Left lung (tissue), 10 donors: Measurements from ENCODE around the gene RMND5A. TPM values are rescaled to one million over a fixed set of nuclear protein-coding genes. Genes with fewer than 3 reads are reported as not detected.

Experiments
- ATAC-seq: fragments of 200-7000 bp; cut with Tn5 transposase; one replicate; pipeline ENCODE4 v1.9.1; 2020; ENCODE audit warnings: moderate library complexity
- DNase-seq, 4 donors: peaks; one replicate each; pipeline ENCODE4 v3.0.0-alpha.2; 2013 to 2020
- H3K27ac ChIP-seq, 2 donors: fragments of 200-600 bp; sonication (generic) in 1 of 2; one replicate each; pipeline versions ENCODE4 v1.5.0 to v1.8.0; 2020 to 2021
- H3K27me3 ChIP-seq, 2 donors: fragments of 200-600 bp; sonication (generic) in 1 of 2; one replicate each; pipeline versions ENCODE4 v1.5.0 to v1.8.0; 2020 to 2021
- H3K36me3 ChIP-seq, 2 donors: fragments of 200-600 bp; sonication (generic) in 1 of 2; one replicate each; pipeline versions ENCODE4 v1.5.0 to v1.8.0; 2020 to 2021
- H3K4me1 ChIP-seq, 2 donors: fragments of 200-600 bp; one replicate each; pipeline ENCODE4 v1.8.0; 2021
- H3K4me3 ChIP-seq, 2 donors: fragments of 200-600 bp; sonication (generic) in 1 of 2; one replicate each; pipeline versions ENCODE4 v1.5.0 to v1.8.0; 2020 to 2021; ENCODE audit warnings: mild to moderate bottlenecking in 1 of 2
- H3K9me3 ChIP-seq, 2 donors: fragments of 200-600 bp; sonication (generic) in 1 of 2; one replicate each; pipeline versions ENCODE4 v1.5.0 to v1.8.0; 2020 to 2021
- intact Hi-C, 2 donors: fragments of 100-400 bp; cut with DNase I; formaldehyde crosslinking; loops; one replicate each; pipeline versions ENCODE4 v1.11.2 to v1.14.2; 2022
- polyA plus RNA-seq, 6 donors: library from polyadenylated mRNA; unstranded; fragments of 120-200 nt; gene quantifications; one replicate each; pipeline ENCODE4 v1.2.1, GENCODE V29; 2013; ENCODE audit not compliant: insufficient read length in 6 of 6
- total RNA-seq, 2 donors: library from RNA; stranded (reverse); fragmentation: NEBNext Ultra II Directional; extraction: Animal tissue kit (Norgen Biotek cat#: 25700); gene quantifications; one replicate each; pipeline ENCODE4 v1.2.1, GENCODE V29; 2021
- TF ChIP-seq, protein P1 (sequence below), 2 donors: fragments of 200-600 bp; sonication (generic) in 1 of 2; IDR thresholded peaks; one replicate each; pipeline versions ENCODE4 v1.5.0 to v1.8.0; 2021; ENCODE audit warnings: antibody characterized with exemption in 2 of 2
- donor health status: DM: no; HTN: yes; CAD: no.
- donor health status: DM: no; HTN: no; CAD: no.

The RMND5A gene
- total and polyA plus RNA-seq, 8 donors, result 25.4 to 56.3 (median 52.2) TPM

DNA sequence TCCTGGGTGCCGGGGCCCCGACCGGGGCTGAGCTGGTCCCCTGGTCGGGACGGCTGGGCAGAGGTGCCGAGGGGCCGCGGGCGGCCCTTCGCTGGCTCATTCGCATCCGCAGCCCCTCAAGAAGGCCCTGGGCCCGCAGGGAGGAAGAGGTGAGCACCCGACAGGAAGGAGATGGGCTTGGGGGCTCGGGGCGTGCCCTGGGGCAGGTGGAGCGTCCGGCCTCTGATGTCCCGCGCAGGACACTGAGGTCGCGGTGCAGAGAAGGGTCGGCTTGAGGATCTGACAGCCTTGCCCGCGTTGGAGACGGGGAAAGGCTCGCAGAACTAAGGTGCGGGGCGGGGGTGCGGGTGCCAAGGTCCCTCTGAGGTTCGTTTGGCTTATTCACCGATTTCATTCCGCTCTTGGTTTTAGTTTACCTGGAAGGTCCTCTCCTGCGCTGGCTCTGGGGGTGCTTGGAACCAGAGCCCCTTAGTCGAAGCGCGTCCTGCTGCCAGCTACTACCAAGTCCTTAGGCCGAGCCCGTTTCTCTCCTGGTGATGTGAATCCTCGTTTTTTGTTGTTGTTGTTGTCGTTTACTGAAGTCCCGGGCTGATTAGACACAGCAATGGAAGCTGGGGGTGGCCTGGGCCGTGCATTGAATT, 89.5 kb downstream of the RMND5A start:
- no peak for ATAC-seq
- TF ChIP-seq, protein P1, sequence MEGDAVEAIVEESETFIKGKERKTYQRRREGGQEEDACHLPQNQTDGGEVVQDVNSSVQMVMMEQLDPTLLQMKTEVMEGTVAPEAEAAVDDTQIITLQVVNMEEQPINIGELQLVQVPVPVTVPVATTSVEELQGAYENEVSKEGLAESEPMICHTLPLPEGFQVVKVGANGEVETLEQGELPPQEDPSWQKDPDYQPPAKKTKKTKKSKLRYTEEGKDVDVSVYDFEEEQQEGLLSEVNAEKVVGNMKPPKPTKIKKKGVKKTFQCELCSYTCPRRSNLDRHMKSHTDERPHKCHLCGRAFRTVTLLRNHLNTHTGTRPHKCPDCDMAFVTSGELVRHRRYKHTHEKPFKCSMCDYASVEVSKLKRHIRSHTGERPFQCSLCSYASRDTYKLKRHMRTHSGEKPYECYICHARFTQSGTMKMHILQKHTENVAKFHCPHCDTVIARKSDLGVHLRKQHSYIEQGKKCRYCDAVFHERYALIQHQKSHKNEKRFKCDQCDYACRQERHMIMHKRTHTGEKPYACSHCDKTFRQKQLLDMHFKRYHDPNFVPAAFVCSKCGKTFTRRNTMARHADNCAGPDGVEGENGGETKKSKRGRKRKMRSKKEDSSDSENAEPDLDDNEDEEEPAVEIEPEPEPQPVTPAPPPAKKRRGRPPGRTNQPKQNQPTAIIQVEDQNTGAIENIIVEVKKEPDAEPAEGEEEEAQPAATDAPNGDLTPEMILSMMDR (IDR thresholded peaks at IDR 0.05), result no peak
- Histone ChIP-seq H3K27me3 (peaks cover 28 to 76% of the 10 kb centered on the region in 2 donors), H3K27ac (no peak overlapping the region), H3K4me3 (peak overlapping the region in 1 of 2 donors; percentile 2), H3K4me1 (peaks cover 4 to 30% of the 10 kb centered on the region in 2 donors), H3K36me3 (no peaks in the 10 kb centered on the region), H3K9me3 (no peaks in the 10 kb centered on the region)
- intact Hi-C loops, result no loop called here
- DNase-seq, result peak in 1 of 4 donors; percentile 82

DNA sequence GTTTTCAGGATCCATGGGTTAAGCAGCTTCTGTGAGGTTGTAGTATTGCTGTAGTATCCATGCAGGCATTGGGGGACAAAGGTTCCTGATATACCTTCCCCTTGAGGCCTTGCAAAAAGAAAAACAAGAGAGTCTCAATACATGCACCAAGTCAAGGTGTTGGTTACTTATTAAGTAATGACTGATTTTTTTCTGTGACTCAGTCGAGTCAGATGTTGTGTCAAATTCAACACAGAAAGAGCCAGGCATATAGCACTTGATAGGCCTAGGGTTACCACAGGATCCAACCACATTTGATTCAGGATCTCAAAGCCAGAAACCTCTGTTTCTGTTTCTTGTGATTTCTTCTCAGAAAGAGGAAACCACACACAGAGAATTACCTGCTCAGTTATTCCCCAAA, 95.5 kb downstream of the RMND5A start:
- Histone ChIP-seq H3K9me3 (no peaks in the 10 kb centered on the region), H3K4me1 (no peaks in the 10 kb centered on the region), H3K36me3 (no peaks in the 10 kb centered on the region), H3K27me3 (peaks cover 6 to 21% of the 10 kb centered on the region in 2 donors), H3K4me3 (no peak overlapping the region), H3K27ac (no peak overlapping the region)
- no peak for ATAC-seq
- no peak for DNase-seq
- TF ChIP-seq, protein P1 (IDR thresholded peaks at IDR 0.05), result no peak
- intact Hi-C loops, result no loop called here

DNA sequence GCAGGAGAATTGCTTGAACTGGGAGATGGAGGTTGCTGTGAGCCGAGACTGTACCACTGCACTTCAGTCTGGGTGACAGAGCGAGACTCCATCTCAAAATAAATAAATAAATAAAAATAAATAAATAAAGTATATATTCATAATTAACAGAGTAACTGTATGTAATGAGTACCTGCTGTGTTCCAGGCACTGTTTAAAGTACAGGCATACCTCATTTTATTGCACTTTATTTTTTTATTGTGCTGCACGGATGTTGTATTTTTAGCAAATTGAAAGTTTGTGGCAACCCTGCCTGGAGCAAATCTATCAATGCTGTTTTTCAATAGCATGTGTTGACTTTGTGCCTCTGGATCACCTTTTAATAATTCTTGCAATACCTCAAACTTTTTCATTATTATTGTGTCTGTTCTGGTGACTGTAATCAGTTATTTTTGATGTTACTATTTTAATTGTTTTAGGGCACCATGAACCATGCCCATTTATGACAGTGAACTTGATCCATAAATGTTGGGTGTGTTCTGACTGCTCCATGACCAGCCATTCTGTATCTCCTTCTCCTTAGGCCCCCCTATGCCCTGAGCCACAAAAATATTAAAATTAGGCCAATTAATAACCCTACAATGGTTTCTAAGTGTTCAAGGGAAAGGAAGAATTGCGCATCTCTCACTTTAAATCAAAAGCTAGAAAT, 98.2 kb downstream of the RMND5A start:
- ATAC-seq, result no peak
- H3K4me3 ChIP-seq, result no peak overlapping the region
- TF ChIP-seq, protein P1 (IDR thresholded peaks at IDR 0.05), result no peak
- no peaks in the 10 kb centered on the region for H3K36me3 ChIP-seq
- peaks cover 0 to 17% of the 10 kb centered on the region in 2 donors for H3K9me3 ChIP-seq
- no peak overlapping the region for H3K27ac ChIP-seq
- no peak for DNase-seq
- intact Hi-C loops, result no loop called here
- no peaks in the 10 kb centered on the region for H3K27me3 ChIP-seq
- H3K4me1 ChIP-seq, result no peaks in the 10 kb centered on the region

DNA sequence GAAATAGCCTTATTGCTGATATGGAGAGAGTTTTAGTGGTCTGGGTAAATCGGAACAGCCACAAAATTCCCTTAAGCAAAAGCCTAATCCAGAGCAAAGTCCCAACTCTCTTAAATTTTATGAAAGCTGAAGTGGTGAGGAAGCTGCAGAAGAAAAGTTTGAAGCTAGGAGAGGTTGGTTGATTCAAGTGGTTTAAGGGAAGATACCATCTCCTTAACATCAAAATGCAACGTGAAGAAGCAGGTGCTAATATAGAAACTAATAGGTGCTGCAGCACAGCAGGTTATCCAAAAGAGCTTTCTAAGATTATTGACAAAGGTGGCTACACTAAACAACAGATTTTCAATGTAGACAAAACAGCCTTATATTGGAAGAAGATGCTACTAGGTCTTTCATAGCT, 98.9 kb downstream of the RMND5A start:
- ATAC-seq, result no peak
- TF ChIP-seq, protein P1 (IDR thresholded peaks at IDR 0.05), result no peak
- Histone ChIP-seq H3K4me3 (no peak overlapping the region), H3K9me3 (peaks cover 0 to 17% of the 10 kb centered on the region in 2 donors), H3K27ac (no peak overlapping the region), H3K4me1 (no peaks in the 10 kb centered on the region), H3K27me3 (no peaks in the 10 kb centered on the region), H3K36me3 (no peaks in the 10 kb centered on the region)
- no peak for DNase-seq
- intact Hi-C loops, result no loop called here

DNA sequence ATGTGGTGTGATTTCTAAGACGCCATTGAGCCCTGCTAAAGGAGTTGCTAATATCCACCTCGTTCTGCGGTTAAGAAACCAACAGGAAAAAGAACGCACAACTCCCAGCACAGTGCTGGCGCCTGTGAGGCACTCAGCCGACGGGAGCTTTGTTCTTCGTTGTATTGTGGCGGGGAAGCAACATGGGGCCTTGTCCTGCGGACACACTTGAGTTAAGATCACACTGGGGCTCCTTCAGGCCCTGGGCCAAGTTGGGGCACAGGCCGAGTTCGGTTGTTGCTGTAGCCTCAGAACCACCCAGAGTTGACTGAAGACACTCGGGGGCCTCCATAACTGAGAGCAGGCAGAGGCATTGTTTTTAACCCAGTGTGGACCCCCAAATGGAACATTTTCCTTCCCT, 101.2 kb downstream of the RMND5A start:
- ATAC-seq (no peak), DNase-seq (no peak)
- TF ChIP-seq, protein P1 (IDR thresholded peaks at IDR 0.05), result no peak
- Histone ChIP-seq H3K4me1 (no peaks in the 10 kb centered on the region), H3K27me3 (no peaks in the 10 kb centered on the region), H3K27ac (no peak overlapping the region), H3K9me3 (peaks cover 0 to 17% of the 10 kb centered on the region in 2 donors), H3K4me3 (no peak overlapping the region), H3K36me3 (no peaks in the 10 kb centered on the region)
- intact Hi-C loops, result no loop called here
